NCI-H1417 treated with DMSO at 0.1 percent for 48 hours (cell line): Measurements from ENCODE around the gene ZNF878.

ENCODE experiments used
- DNase-seq: peaks from one replicate; lab custom pipeline; 2025; lab: John Stamatoyannopoulos, UW

ZNF878 gene

GRCh38 chr19:12034620-12035019, 18.1 kb downstream of the ZNF878 start:
- DNase-seq, result no peak

DNA sequence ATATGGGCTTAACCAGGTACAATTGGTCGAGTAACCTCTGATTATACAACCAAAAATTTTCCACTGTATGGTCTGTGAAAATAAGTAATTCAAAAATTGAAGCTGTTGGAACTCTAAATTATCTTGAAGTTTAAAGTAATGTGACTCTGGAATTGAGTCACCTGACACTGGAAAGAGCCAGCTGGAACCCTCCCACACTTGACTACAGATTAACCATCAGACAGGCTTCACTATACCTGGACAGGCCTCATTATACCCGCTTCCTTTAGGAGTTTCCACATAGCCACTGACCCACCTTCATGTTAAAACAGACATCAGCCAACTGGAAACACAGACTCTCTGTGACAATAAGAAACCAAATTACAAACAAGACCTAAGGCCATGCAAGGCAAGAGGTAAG, 18.6 kb downstream of the ZNF878 start:
- no peak for DNase-seq

DNA sequence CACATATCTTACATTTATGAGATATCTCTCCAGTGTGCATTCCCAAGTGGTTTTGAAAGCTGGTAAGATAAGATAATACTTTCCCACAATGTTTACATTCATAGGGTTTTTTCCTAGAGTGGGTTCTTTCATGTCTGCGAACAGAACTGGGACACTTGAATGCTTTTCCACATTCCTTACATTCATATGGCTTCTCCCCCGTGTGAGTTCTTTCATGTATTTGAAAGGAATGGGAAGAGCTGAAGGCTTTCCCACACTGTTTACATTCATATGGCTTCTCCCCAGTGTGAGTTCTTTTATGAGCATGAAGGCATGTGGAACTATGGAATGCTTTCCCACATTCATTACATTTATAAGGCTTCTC, 37.0 kb downstream of the ZNF878 start:
- no peak for DNase-seq

DNA sequence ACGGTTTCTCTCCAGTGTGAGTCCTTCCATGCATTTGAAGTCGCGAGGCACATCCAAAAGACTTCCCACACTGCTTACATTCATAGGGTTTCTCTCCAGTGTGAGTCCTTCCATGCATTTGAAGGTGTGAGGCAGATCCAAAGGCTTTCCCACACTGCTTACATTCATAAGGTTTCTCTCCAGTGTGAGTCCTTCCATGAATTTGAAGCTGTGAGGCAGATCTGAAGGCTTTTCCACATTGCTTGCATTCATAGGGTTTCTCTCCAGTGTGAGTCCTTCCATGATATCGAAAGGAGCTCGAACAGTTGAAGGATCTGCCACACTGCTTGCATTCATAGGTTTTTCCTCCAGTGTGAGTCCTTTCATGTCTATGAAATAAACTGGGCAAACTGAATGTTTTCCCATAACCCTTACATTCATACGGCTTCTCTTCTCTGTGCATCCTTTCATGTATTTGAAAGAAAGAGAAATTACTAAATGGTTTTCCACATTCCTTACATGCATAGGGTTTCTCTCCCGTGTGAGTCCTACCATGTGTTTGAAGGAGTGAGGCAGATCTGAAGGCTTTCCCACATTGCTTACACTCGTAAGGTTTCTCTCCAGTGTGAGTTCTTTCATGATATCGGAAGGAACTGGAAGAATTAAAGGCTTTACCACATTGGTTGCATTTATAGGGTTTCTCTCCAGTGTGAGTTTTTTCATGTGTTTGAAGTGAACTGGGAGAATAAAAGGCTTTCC, 37.6 kb downstream of the ZNF878 start:
- no peak for DNase-seq

- DNase-seq, result no peak
Observed at GRCh38 chr19:12000152-12000981, 52.4 kb downstream of the ZNF878 start.

- no peak for DNase-seq
Observed at GRCh38 chr19:11995174-11995573, 57.6 kb downstream of the ZNF878 start.
